PC-3 (cell line): Measurements from ENCODE around the gene ALDH2.

Source experiments
- EZH2 ChIP-seq: fragments of 300-600 bp; sonication (generic); IDR thresholded peaks from one replicate; pipeline ENCODE4 v1.6.1; 2017; ENCODE audit warnings: antibody characterized with exemption, mild to moderate bottlenecking, low read length; ENCODE audit not compliant: unreplicated experiment
- TF ChIP-seq, protein P1 (sequence below): fragments of 300-600 bp; sonication (generic); conservative IDR thresholded peaks from 2 replicates; pipeline ENCODE4 v1.5.1; 2017; ENCODE audit warnings: antibody characterized with exemption, low read depth, mild to moderate bottlenecking, low read length

DNA sequence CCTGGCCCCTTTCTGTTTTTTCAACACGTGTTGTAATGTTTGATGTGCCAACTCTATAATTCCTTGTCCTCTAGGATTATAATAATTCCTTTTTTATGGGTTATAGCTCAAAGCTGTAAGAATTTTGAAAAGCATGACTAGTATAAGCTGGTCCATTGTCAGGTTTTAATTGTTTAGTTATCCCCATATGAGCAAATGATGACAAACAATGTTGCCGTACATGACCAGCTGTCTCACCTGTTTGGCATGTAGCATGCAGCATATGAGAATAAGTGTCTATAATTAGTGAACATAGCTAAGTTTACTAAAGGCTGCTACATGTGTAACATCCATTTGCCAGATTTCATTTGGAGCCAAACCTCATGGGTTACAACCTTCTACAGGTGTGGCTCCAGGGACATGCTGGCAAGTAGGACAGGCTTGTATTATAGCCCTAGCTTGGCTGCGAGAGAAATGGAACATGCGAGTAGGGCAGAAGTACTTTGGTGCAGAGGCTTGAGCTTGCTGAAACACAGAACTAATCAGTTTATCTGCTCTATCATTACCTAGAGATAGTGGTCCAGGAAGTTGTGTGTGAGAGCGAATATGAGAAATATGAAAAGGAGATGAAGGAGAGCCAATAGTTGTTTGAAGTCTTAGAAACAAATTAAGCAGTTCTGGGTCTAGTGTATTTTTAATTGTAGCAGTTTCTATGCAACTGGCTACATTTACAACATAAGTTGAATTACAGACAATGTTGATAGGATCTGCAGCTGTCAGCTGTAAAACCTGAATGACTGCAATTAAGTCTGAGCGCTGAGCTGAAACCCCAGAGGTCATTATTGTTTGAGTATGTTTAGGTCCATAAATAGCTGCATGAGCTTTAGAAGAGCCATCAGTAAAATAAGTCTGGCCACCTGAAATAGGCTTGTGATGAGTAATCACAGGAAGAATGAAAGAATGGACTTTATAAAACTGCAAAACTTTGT is 52.7 kb downstream of the ALDH2 start:
- TF ChIP-seq, protein P1, sequence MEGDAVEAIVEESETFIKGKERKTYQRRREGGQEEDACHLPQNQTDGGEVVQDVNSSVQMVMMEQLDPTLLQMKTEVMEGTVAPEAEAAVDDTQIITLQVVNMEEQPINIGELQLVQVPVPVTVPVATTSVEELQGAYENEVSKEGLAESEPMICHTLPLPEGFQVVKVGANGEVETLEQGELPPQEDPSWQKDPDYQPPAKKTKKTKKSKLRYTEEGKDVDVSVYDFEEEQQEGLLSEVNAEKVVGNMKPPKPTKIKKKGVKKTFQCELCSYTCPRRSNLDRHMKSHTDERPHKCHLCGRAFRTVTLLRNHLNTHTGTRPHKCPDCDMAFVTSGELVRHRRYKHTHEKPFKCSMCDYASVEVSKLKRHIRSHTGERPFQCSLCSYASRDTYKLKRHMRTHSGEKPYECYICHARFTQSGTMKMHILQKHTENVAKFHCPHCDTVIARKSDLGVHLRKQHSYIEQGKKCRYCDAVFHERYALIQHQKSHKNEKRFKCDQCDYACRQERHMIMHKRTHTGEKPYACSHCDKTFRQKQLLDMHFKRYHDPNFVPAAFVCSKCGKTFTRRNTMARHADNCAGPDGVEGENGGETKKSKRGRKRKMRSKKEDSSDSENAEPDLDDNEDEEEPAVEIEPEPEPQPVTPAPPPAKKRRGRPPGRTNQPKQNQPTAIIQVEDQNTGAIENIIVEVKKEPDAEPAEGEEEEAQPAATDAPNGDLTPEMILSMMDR = no peak
- TF ChIP-seq EZH2 = no peak
